HepG2 (cell line): ENCODE results near the gene CHST11. TPM values are rescaled to one million over a fixed set of nuclear protein-coding genes. Genes with fewer than 3 reads are reported as not detected.

Source experiments
- ATAC-seq: fragments of 200-7000 bp; cut with Tn5 transposase; 3 replicates; pipeline ENCODE4 v1.9.1; 2020; ENCODE audit warnings: mild to moderate bottlenecking, moderate library complexity
- BruUV-seq: library from RNA; stranded (reverse); fragments of 400-500 nt; replicated peaks from 2 replicates; lab custom pipeline; 2021; lab: Mats Ljungman, UMichigan
- CTCF ChIA-PET: fragments of 300-600 bp; formaldehyde crosslinking; extraction: SDS; loops from one replicate; lab custom pipeline; 2021; ENCODE audit warnings: low total read pairs, inconsistent platforms, low intra/inter-chr PET ratio; lab: Yijun Ruan, JAX
- POLR2A ChIA-PET: fragments of 350-600 bp; sonication (Branson Sonifier 250); formaldehyde crosslinking; loops from one replicate; lab custom pipeline; 2020; ENCODE audit warnings: antibody characterized with exemption, inconsistent platforms; lab: Yijun Ruan, JAX
- DNase-seq: peaks from one replicate; pipeline ENCODE4 v3.0.0-alpha.2; 2015; ENCODE audit warnings: low spot score
- FAIRE-seq: peaks from 3 replicates; lab custom pipeline; 2011; peaks lifted over from hg19 to GRCh38; lab: Jason Lieb, UNC
- H2AFZ ChIP-seq: one replicate; pipeline ENCODE4 v1.6.1; 2011; ENCODE audit warnings: low read length, inconsistent platforms
- H3K27ac ChIP-seq: fragments of 300-600 bp; 3 replicates; pipeline ENCODE4 v1.8.0; 2011; ENCODE audit warnings: mixed run types, mild to moderate bottlenecking, mixed read lengths, low read length, inconsistent platforms; ENCODE audit not compliant: insufficient read depth; ENCODE audit errors: extremely low read length
- H3K27me3 ChIP-seq, 2 experiments: fragments of 200-600 bp in 1 of 2; 2 replicates in 1 of 2; 3 replicates in 1 of 2; pipeline versions ENCODE4 v1.6.0 to v1.8.0; 2011; ENCODE audit warnings: low read length in 2 of 2, mild to moderate bottlenecking in 2 of 2, moderate library complexity in 2 of 2, inconsistent platforms in 1 of 2; ENCODE audit not compliant: insufficient read depth in 2 of 2, control insufficient read depth in 1 of 2
- H3K36me3 ChIP-seq, 2 experiments: fragments of 200-600 bp in 1 of 2; replicated peaks in 1 of 2; 2 replicates in 1 of 2; 3 replicates in 1 of 2; pipeline versions ENCODE4 v1.5.1 to v1.8.0; 2011; ENCODE audit warnings: low read length in 2 of 2, inconsistent platforms in 1 of 2; ENCODE audit not compliant: insufficient read depth in 2 of 2, control insufficient read depth in 1 of 2
- H3K4me1 ChIP-seq: 2 replicates; pipeline ENCODE4 v1.5.1; 2012; ENCODE audit warnings: low read length, inconsistent platforms; ENCODE audit not compliant: insufficient read depth
- H3K4me2 ChIP-seq: 2 replicates; pipeline ENCODE4 v1.6.0; 2011; ENCODE audit warnings: low read depth, low read length, inconsistent platforms
- H3K4me3 ChIP-seq, 3 experiments: fragments of 200-600 bp in 1 of 3; sonication (generic), shearing (Covaris generic) in 1 of 3; replicated peaks in 1 of 3; 2 replicates each; pipeline ENCODE4 v1.5.1; 2011 to 2016; ENCODE audit warnings: low read length in 3 of 3, inconsistent platforms in 2 of 3, low read depth in 2 of 3, mild to moderate bottlenecking in 2 of 3, control low read depth in 1 of 3, mixed read lengths in 1 of 3; ENCODE audit not compliant: insufficient read depth in 1 of 3
- H3K79me2 ChIP-seq: one replicate; pipeline ENCODE4 v1.6.1; 2011; ENCODE audit warnings: low read length, inconsistent platforms; ENCODE audit not compliant: insufficient read depth
- H3K9ac ChIP-seq: 2 replicates; pipeline ENCODE4 v1.6.0; 2011; ENCODE audit warnings: mild to moderate bottlenecking, low read depth, low read length, inconsistent platforms; ENCODE audit not compliant: insufficient read depth
- H3K9me3 ChIP-seq: 2 replicates; pipeline ENCODE4 v1.5.1; 2012; ENCODE audit warnings: mild to moderate bottlenecking, low read length
- H4K20me1 ChIP-seq: 2 replicates; pipeline ENCODE4 v1.6.0; 2011; ENCODE audit warnings: inconsistent platforms, mild to moderate bottlenecking, low read length, moderate library complexity; ENCODE audit not compliant: insufficient read depth
- HDAC1 ChIP-seq: sonication (generic); formaldehyde crosslinking; IDR thresholded peaks from 2 replicates; pipeline ENCODE4 v1.5.1; 2020; ENCODE audit warnings: mild to moderate bottlenecking, missing genetic modification reagents
- PITX1 ChIP-seq: sonication (generic); formaldehyde crosslinking; IDR thresholded peaks from 2 replicates; pipeline ENCODE4 v1.5.1; 2020; ENCODE audit warnings: mild to moderate bottlenecking, missing genetic modification reagents
- ZNF777 ChIP-seq: sonication (generic); formaldehyde crosslinking; IDR thresholded peaks from 2 replicates; pipeline ENCODE4 v1.4.0; 2020; ENCODE audit warnings: missing genetic modification reagents
- WGBS: methylation state at CpG from one replicate; pipeline ENCODE4 v1.1.6; 2017; ENCODE audit warnings: low lambda C conversion rate; 5-methylcytosine and 5-hydroxymethylcytosine counted together
- in situ Hi-C: cut with HindIII; loops from 2 replicates; pipeline ENCODE4 v1.10.0; 2017; ENCODE audit warnings: low pct_unique_long_range_greater_than_20kb; ENCODE audit not compliant: extremely low pct_ligation_motif_present
- intact Hi-C: fragments of 100-400 bp; cut with micrococcal nuclease; formaldehyde crosslinking; loops from one replicate; pipeline ENCODE4 v1.10.0; 2022; ENCODE audit not compliant: unreplicated experiment
- polyA plus RNA-seq, 8 experiments: library from polyadenylated mRNA; depleted of rRNA in 3 of 8; stranded (reverse) in 7 of 8; unstranded in 1 of 8; fragments of >200 nt; fragmentation: Illumina TruSeq in 4 of 8; extraction: Trizol in 4 of 8; gene quantifications; 2 replicates each; pipeline versions ENCODE4 v1.2.1 to v1.2.3, GENCODE V29; 2011 to 2016; ENCODE audit warnings: low read depth in 4 of 8, missing spikeins in 1 of 8, mixed read lengths in 1 of 8; ENCODE audit not compliant: insufficient read depth in 1 of 8
- total RNA-seq, 5 experiments: library from RNA; depleted of rRNA; stranded (reverse); fragments of >200 nt; fragmentation: Illumina TruSeq; extraction: Trizol; gene quantifications; 2 replicates each; pipeline ENCODE4 v1.2.3, GENCODE V29; 2016; ENCODE audit warnings: low read depth in 1 of 5
- TF ChIP-seq, protein P1 (sequence below): sonication (generic); formaldehyde crosslinking; IDR thresholded peaks from 2 replicates; pipeline ENCODE4 v1.4.0; 2020; ENCODE audit warnings: missing genetic modification reagents
- TF ChIP-seq, protein P2 (sequence below): sonication (generic); formaldehyde crosslinking; conservative IDR thresholded peaks from 2 replicates; pipeline ENCODE4 v1.8.0; 2022; ENCODE audit warnings: missing genetic modification reagents
- TF ChIP-seq, protein P3 (sequence below): sonication (generic); formaldehyde crosslinking; conservative IDR thresholded peaks from 2 replicates; pipeline ENCODE4 v1.4.0; 2020; ENCODE audit warnings: mild to moderate bottlenecking, missing genetic modification reagents, moderate library complexity
- TF ChIP-seq, protein P4 (sequence below): sonication (generic); formaldehyde crosslinking; IDR thresholded peaks from 2 replicates; pipeline ENCODE4 v1.4.0; 2020; ENCODE audit warnings: missing genetic modification reagents, mild to moderate bottlenecking, borderline replicate concordance

The CHST11 gene
- total and polyA plus RNA-seq, 2 of the 13 experiments (the other 11 are each of a cell fraction or from before 2014, with no cell fraction given), result 0.15 TPM; not detected in 1

DNA sequence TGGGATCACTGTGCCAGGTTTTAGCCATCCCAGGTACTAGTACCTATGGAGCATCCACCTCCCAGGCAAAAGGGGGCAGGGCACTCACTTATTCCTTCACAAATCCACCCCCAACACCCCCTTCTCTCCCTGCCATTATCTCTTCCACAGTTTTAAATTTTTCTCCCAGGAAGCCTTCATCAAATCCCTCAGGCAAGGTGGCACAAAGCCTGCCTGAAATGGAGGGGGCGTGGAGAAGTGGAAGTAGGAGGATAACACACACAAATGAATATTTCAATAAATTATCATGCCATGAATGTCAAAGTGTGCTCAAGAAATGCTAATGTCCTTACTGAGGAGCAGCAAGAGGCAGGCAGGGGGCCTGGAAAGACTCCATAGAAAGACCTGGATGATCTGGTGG lies 4.7 kb upstream of the CHST11 start:
- Histone ChIP-seq H4K20me1 (no peaks in the 10 kb centered on the region), H3K4me1 (no peaks in the 10 kb centered on the region), H3K9ac (no peak overlapping the region), H3K36me3 (no peaks in the 10 kb centered on the region), H3K79me2 (no peaks in the 10 kb centered on the region), H3K27me3 (peaks cover 1 to 36% of the 10 kb centered on the region in 2 experiments; a peak in 4 of 5 replicates), H3K9me3 (no peaks in the 10 kb centered on the region), H3K4me2 (no peak overlapping the region), H2AFZ (no peak overlapping the region), H3K27ac (no peak overlapping the region), H3K4me3 (no peak overlapping the region)
- intact Hi-C loops, result no loop called here
- TF ChIP-seq, protein P1, sequence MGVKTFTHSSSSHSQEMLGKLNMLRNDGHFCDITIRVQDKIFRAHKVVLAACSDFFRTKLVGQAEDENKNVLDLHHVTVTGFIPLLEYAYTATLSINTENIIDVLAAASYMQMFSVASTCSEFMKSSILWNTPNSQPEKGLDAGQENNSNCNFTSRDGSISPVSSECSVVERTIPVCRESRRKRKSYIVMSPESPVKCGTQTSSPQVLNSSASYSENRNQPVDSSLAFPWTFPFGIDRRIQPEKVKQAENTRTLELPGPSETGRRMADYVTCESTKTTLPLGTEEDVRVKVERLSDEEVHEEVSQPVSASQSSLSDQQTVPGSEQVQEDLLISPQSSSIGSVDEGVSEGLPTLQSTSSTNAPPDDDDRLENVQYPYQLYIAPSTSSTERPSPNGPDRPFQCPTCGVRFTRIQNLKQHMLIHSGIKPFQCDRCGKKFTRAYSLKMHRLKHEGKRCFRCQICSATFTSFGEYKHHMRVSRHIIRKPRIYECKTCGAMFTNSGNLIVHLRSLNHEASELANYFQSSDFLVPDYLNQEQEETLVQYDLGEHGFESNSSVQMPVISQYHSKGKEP (CRISPR knock-in tag), result no peak
- TF ChIP-seq, protein P2, sequence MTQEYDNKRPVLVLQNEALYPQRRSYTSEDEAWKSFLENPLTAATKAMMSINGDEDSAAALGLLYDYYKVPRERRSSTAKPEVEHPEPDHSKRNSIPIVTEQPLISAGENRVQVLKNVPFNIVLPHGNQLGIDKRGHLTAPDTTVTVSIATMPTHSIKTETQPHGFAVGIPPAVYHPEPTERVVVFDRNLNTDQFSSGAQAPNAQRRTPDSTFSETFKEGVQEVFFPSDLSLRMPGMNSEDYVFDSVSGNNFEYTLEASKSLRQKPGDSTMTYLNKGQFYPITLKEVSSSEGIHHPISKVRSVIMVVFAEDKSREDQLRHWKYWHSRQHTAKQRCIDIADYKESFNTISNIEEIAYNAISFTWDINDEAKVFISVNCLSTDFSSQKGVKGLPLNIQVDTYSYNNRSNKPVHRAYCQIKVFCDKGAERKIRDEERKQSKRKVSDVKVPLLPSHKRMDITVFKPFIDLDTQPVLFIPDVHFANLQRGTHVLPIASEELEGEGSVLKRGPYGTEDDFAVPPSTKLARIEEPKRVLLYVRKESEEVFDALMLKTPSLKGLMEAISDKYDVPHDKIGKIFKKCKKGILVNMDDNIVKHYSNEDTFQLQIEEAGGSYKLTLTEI (CRISPR knock-in tag), result no peak
- TF ChIP-seq HDAC1 (CRISPR knock-in tag) (no peak), ZNF777 (no peak), PITX1 (no peak)
- TF ChIP-seq, protein P3, sequence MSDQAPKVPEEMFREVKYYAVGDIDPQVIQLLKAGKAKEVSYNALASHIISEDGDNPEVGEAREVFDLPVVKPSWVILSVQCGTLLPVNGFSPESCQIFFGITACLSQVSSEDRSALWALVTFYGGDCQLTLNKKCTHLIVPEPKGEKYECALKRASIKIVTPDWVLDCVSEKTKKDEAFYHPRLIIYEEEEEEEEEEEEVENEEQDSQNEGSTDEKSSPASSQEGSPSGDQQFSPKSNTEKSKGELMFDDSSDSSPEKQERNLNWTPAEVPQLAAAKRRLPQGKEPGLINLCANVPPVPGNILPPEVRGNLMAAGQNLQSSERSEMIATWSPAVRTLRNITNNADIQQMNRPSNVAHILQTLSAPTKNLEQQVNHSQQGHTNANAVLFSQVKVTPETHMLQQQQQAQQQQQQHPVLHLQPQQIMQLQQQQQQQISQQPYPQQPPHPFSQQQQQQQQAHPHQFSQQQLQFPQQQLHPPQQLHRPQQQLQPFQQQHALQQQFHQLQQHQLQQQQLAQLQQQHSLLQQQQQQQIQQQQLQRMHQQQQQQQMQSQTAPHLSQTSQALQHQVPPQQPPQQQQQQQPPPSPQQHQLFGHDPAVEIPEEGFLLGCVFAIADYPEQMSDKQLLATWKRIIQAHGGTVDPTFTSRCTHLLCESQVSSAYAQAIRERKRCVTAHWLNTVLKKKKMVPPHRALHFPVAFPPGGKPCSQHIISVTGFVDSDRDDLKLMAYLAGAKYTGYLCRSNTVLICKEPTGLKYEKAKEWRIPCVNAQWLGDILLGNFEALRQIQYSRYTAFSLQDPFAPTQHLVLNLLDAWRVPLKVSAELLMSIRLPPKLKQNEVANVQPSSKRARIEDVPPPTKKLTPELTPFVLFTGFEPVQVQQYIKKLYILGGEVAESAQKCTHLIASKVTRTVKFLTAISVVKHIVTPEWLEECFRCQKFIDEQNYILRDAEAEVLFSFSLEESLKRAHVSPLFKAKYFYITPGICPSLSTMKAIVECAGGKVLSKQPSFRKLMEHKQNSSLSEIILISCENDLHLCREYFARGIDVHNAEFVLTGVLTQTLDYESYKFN (CRISPR knock-in tag), result no peak
- TF ChIP-seq, protein P4, sequence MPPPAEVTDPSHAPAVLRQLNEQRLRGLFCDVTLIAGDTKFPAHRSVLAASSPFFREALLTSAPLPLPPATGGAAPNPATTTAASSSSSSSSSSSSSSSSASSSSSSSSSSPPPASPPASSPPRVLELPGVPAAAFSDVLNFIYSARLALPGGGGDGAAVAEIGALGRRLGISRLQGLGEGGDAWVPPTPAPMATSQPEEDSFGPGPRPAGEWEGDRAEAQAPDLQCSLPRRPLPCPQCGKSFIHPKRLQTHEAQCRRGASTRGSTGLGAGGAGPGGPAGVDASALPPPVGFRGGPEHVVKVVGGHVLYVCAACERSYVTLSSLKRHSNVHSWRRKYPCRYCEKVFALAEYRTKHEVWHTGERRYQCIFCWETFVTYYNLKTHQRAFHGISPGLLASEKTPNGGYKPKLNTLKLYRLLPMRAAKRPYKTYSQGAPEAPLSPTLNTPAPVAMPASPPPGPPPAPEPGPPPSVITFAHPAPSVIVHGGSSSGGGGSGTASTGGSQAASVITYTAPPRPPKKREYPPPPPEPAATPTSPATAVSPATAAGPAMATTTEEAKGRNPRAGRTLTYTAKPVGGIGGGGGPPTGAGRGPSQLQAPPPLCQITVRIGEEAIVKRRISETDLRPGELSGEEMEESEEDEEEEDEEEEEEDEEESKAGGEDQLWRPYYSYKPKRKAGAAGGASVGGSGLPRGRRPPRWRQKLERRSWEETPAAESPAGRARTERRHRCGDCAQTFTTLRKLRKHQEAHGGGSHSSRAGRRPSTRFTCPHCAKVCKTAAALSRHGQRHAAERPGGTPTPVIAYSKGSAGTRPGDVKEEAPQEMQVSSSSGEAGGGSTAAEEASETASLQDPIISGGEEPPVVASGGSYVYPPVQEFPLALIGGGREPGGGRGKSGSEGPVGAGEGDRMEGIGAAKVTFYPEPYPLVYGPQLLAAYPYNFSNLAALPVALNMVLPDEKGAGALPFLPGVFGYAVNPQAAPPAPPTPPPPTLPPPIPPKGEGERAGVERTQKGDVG (CRISPR knock-in tag), result no peak
- DNase-seq (no peak), FAIRE-seq (no peak), ATAC-seq (no peak)
- no TSS peak for BruUV-seq
- ChIA-PET CTCF (no interaction called here), POLR2A (no interaction called here)
- in situ Hi-C loops, result no loop called here
- 10% methylated on average over 1 of the region's 1 CpG for WGBS
